HepG2 (cell line): ENCODE results near the gene ATF6. TPM values are rescaled to one million over a fixed set of nuclear protein-coding genes. Genes with fewer than 3 reads are reported as not detected.

Source experiments
- ATAC-seq: fragments of 200-7000 bp; cut with Tn5 transposase; 3 replicates; pipeline ENCODE4 v1.9.1; 2020; ENCODE audit warnings: mild to moderate bottlenecking, moderate library complexity
- BruUV-seq: library from RNA; stranded (reverse); fragments of 400-500 nt; replicated peaks from 2 replicates; lab custom pipeline; 2021; lab: Mats Ljungman, UMichigan
- CTCF ChIA-PET: fragments of 300-600 bp; formaldehyde crosslinking; extraction: SDS; loops from one replicate; lab custom pipeline; 2021; ENCODE audit warnings: low total read pairs, inconsistent platforms, low intra/inter-chr PET ratio; lab: Yijun Ruan, JAX
- POLR2A ChIA-PET: fragments of 350-600 bp; sonication (Branson Sonifier 250); formaldehyde crosslinking; loops from one replicate; lab custom pipeline; 2020; ENCODE audit warnings: antibody characterized with exemption, inconsistent platforms; lab: Yijun Ruan, JAX
- DNase-seq: peaks from one replicate; pipeline ENCODE4 v3.0.0-alpha.2; 2015; ENCODE audit warnings: low spot score
- FAIRE-seq: peaks from 3 replicates; lab custom pipeline; 2011; peaks lifted over from hg19 to GRCh38; lab: Jason Lieb, UNC
- H2AFZ ChIP-seq: one replicate; pipeline ENCODE4 v1.6.1; 2011; ENCODE audit warnings: low read length, inconsistent platforms
- H3K27ac ChIP-seq: fragments of 300-600 bp; 3 replicates; pipeline ENCODE4 v1.8.0; 2011; ENCODE audit warnings: mixed run types, mild to moderate bottlenecking, mixed read lengths, low read length, inconsistent platforms; ENCODE audit not compliant: insufficient read depth; ENCODE audit errors: extremely low read length
- H3K27me3 ChIP-seq, 2 experiments: fragments of 200-600 bp in 1 of 2; 2 replicates in 1 of 2; 3 replicates in 1 of 2; pipeline versions ENCODE4 v1.6.0 to v1.8.0; 2011; ENCODE audit warnings: low read length in 2 of 2, mild to moderate bottlenecking in 2 of 2, moderate library complexity in 2 of 2, inconsistent platforms in 1 of 2; ENCODE audit not compliant: insufficient read depth in 2 of 2, control insufficient read depth in 1 of 2
- H3K36me3 ChIP-seq, 2 experiments: fragments of 200-600 bp in 1 of 2; replicated peaks in 1 of 2; 2 replicates in 1 of 2; 3 replicates in 1 of 2; pipeline versions ENCODE4 v1.5.1 to v1.8.0; 2011; ENCODE audit warnings: low read length in 2 of 2, inconsistent platforms in 1 of 2; ENCODE audit not compliant: insufficient read depth in 2 of 2, control insufficient read depth in 1 of 2
- H3K4me1 ChIP-seq: 2 replicates; pipeline ENCODE4 v1.5.1; 2012; ENCODE audit warnings: low read length, inconsistent platforms; ENCODE audit not compliant: insufficient read depth
- H3K4me2 ChIP-seq: 2 replicates; pipeline ENCODE4 v1.6.0; 2011; ENCODE audit warnings: low read depth, low read length, inconsistent platforms
- H3K4me3 ChIP-seq, 3 experiments: fragments of 200-600 bp in 1 of 3; sonication (generic), shearing (Covaris generic) in 1 of 3; replicated peaks in 1 of 3; 2 replicates each; pipeline ENCODE4 v1.5.1; 2011 to 2016; ENCODE audit warnings: low read length in 3 of 3, inconsistent platforms in 2 of 3, low read depth in 2 of 3, mild to moderate bottlenecking in 2 of 3, control low read depth in 1 of 3, mixed read lengths in 1 of 3; ENCODE audit not compliant: insufficient read depth in 1 of 3
- H3K79me2 ChIP-seq: one replicate; pipeline ENCODE4 v1.6.1; 2011; ENCODE audit warnings: low read length, inconsistent platforms; ENCODE audit not compliant: insufficient read depth
- H3K9ac ChIP-seq: 2 replicates; pipeline ENCODE4 v1.6.0; 2011; ENCODE audit warnings: mild to moderate bottlenecking, low read depth, low read length, inconsistent platforms; ENCODE audit not compliant: insufficient read depth
- H3K9me3 ChIP-seq: 2 replicates; pipeline ENCODE4 v1.5.1; 2012; ENCODE audit warnings: mild to moderate bottlenecking, low read length
- H4K20me1 ChIP-seq: 2 replicates; pipeline ENCODE4 v1.6.0; 2011; ENCODE audit warnings: inconsistent platforms, mild to moderate bottlenecking, low read length, moderate library complexity; ENCODE audit not compliant: insufficient read depth
- BCL3 ChIP-seq: sonication (generic); formaldehyde crosslinking; IDR thresholded peaks from 2 replicates; pipeline ENCODE4 v1.5.1; 2020; ENCODE audit warnings: mild to moderate bottlenecking, missing genetic modification reagents, moderate library complexity
- KLF6 ChIP-seq: IDR thresholded peaks from 2 replicates; pipeline ENCODE4 v1.8.0; 2016; ENCODE audit warnings: missing biosample characterization, missing genetic modification reagents
- SRSF4 ChIP-seq: fragments of 200-400 bp; formaldehyde crosslinking; IDR thresholded peaks from one replicate; pipeline ENCODE4 v1.6.1; 2018; ENCODE audit warnings: mild to moderate bottlenecking, low read depth, low read length, moderate library complexity; ENCODE audit not compliant: poor library complexity, severe bottlenecking
- TFE3 ChIP-seq: IDR thresholded peaks from 2 replicates; pipeline ENCODE4 v1.6.1; 2016
- XRCC5 ChIP-seq: fragments of 200-400 bp; formaldehyde crosslinking; optimal IDR thresholded peaks from 2 replicates; pipeline ENCODE3; 2017; ENCODE audit warnings: mild to moderate bottlenecking, low read length
- ZFP36L1 ChIP-seq: sonication (generic); formaldehyde crosslinking; IDR thresholded peaks from 2 replicates; pipeline ENCODE4 v1.8.0; 2022; ENCODE audit warnings: mild to moderate bottlenecking, missing genetic modification reagents, moderate library complexity
- ZNF121 ChIP-seq: sonication (generic); formaldehyde crosslinking; IDR thresholded peaks from 2 replicates; pipeline ENCODE4 v1.5.0; 2020; ENCODE audit warnings: mild to moderate bottlenecking, missing genetic modification reagents
- ZNF782 ChIP-seq: sonication (generic); formaldehyde crosslinking; IDR thresholded peaks from 2 replicates; pipeline ENCODE4 v1.4.0; 2020; ENCODE audit warnings: missing genetic modification reagents, mild to moderate bottlenecking, borderline replicate concordance
- WGBS: methylation state at CpG from one replicate; pipeline ENCODE4 v1.1.6; 2017; ENCODE audit warnings: low lambda C conversion rate; 5-methylcytosine and 5-hydroxymethylcytosine counted together
- in situ Hi-C: cut with HindIII; loops from 2 replicates; pipeline ENCODE4 v1.10.0; 2017; ENCODE audit warnings: low pct_unique_long_range_greater_than_20kb; ENCODE audit not compliant: extremely low pct_ligation_motif_present
- intact Hi-C: fragments of 100-400 bp; cut with micrococcal nuclease; formaldehyde crosslinking; loops from one replicate; pipeline ENCODE4 v1.10.0; 2022; ENCODE audit not compliant: unreplicated experiment
- polyA plus RNA-seq, 8 experiments: library from polyadenylated mRNA; depleted of rRNA in 3 of 8; stranded (reverse) in 7 of 8; unstranded in 1 of 8; fragments of >200 nt; fragmentation: Illumina TruSeq in 4 of 8; extraction: Trizol in 4 of 8; gene quantifications; 2 replicates each; pipeline versions ENCODE4 v1.2.1 to v1.2.3, GENCODE V29; 2011 to 2016; ENCODE audit warnings: low read depth in 4 of 8, missing spikeins in 1 of 8, mixed read lengths in 1 of 8; ENCODE audit not compliant: insufficient read depth in 1 of 8
- total RNA-seq, 5 experiments: library from RNA; depleted of rRNA; stranded (reverse); fragments of >200 nt; fragmentation: Illumina TruSeq; extraction: Trizol; gene quantifications; 2 replicates each; pipeline ENCODE4 v1.2.3, GENCODE V29; 2016; ENCODE audit warnings: low read depth in 1 of 5
- TF ChIP-seq, protein P1 (sequence below): IDR thresholded peaks from 2 replicates; pipeline ENCODE4 v1.6.1; 2018; ENCODE audit warnings: missing genetic modification reagents
- TF ChIP-seq, protein P2 (sequence below): sonication (generic); formaldehyde crosslinking; IDR thresholded peaks from 2 replicates; pipeline ENCODE4 v1.4.0; 2020; ENCODE audit warnings: missing genetic modification reagents, borderline replicate concordance

ATF6 gene
- total and polyA plus RNA-seq, 2 of the 13 experiments (the other 11 are each of a cell fraction or from before 2014, with no cell fraction given): 13.2 to 14.5 TPM

DNA sequence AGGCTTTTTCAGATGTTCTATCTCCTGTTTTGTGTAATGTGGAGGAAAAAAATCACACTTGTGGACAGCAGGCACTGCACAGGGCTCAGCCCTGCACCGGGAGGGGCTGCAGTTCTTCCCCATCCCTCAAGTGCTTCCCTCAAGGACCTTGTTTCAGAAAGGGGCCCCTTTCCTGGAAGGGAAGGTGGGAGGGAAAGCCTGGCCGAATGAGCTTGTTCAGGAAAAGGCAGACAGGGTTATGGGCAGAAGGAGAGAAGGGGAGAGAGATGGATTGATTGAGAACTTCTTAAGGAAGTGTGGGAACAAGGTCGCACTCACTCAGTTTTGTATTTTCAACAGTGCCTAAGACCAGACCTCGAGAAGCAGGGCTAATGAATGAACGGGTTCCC, 216.4 kb downstream of the ATF6 start (continued):
- no peak for TF ChIP-seq BCL3 (CRISPR knock-in tag)
- TF ChIP-seq ZFP36L1: no peak
- TF ChIP-seq, protein P1, sequence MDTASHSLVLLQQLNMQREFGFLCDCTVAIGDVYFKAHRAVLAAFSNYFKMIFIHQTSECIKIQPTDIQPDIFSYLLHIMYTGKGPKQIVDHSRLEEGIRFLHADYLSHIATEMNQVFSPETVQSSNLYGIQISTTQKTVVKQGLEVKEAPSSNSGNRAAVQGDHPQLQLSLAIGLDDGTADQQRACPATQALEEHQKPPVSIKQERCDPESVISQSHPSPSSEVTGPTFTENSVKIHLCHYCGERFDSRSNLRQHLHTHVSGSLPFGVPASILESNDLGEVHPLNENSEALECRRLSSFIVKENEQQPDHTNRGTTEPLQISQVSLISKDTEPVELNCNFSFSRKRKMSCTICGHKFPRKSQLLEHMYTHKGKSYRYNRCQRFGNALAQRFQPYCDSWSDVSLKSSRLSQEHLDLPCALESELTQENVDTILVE (CRISPR knock-in tag): no peak
- TF ChIP-seq ZNF121 (CRISPR knock-in tag): no peak

DNA sequence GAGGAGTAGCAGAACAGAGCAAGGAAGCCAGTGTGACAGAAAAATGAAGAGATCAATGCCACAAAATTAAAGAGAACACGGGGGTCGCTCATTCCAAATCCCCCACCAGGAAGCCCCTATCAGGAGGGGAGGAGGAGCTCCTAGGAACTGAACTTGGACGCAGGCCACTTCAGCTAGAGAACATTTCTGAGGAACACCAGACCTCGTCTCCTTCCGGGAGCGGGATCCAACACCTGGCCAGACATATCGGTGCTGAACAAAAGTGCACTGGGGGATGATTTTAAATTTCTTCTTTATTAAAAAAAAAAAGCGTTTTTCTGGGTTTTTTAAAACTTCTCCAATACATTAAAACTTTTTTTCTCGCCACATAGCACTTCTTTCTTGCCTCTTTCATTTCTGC, 216.8 kb downstream of the ATF6 start:
- CTCF ChIA-PET: no interaction called here
- Histone ChIP-seq H3K27me3 (peaks cover 0 to 34% of the 10 kb centered on the region in 2 experiments; a peak in 4 of 5 replicates), H3K4me1 (no peaks in the 10 kb centered on the region), H3K4me2 (no peak overlapping the region), H3K4me3 (no peak overlapping the region), H3K9me3 (no peaks in the 10 kb centered on the region), H3K79me2 (no peaks in the 10 kb centered on the region), H4K20me1 (no peaks in the 10 kb centered on the region), H3K36me3 (no peaks in the 10 kb centered on the region), H3K27ac (no peak overlapping the region), H3K9ac (no peak overlapping the region), H2AFZ (no peak overlapping the region)
- no TSS peak for BruUV-seq
- in situ Hi-C loops (no loop called here), intact Hi-C loops (no loop called here)
- no peak for DNase-seq
- FAIRE-seq: no peak
- no peak for ATAC-seq
- POLR2A ChIA-PET: no interaction called here
- WGBS: 46% methylated on average over 9 of the region's 9 CpGs
- no peak for TF ChIP-seq ZNF782 (CRISPR knock-in tag)
- TF ChIP-seq KLF6 (CRISPR knock-in tag): no peak
- TF ChIP-seq XRCC5: no peak
- TF ChIP-seq SRSF4: no peak
- TF ChIP-seq, protein P2, sequence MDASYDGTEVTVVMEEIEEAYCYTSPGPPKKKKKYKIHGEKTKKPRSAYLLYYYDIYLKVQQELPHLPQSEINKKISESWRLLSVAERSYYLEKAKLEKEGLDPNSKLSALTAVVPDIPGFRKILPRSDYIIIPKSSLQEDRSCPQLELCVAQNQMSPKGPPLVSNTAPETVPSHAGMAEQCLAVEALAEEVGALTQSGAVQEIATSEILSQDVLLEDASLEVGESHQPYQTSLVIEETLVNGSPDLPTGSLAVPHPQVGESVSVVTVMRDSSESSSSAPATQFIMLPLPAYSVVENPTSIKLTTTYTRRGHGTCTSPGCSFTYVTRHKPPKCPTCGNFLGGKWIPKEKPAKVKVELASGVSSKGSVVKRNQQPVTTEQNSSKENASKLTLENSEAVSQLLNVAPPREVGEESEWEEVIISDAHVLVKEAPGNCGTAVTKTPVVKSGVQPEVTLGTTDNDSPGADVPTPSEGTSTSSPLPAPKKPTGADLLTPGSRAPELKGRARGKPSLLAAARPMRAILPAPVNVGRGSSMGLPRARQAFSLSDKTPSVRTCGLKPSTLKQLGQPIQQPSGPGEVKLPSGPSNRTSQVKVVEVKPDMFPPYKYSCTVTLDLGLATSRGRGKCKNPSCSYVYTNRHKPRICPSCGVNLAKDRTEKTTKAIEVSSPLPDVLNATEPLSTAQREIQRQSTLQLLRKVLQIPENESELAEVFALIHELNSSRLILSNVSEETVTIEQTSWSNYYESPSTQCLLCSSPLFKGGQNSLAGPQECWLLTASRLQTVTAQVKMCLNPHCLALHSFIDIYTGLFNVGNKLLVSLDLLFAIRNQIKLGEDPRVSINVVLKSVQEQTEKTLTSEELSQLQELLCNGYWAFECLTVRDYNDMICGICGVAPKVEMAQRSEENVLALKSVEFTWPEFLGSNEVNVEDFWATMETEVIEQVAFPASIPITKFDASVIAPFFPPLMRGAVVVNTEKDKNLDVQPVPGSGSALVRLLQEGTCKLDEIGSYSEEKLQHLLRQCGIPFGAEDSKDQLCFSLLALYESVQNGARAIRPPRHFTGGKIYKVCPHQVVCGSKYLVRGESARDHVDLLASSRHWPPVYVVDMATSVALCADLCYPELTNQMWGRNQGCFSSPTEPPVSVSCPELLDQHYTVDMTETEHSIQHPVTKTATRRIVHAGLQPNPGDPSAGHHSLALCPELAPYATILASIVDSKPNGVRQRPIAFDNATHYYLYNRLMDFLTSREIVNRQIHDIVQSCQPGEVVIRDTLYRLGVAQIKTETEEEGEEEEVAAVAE (CRISPR knock-in tag): no peak
- no peak for TF ChIP-seq TFE3 (CRISPR knock-in tag)
